Measurements from ENCODE around the gene PDXK. TPM values are rescaled to one million over a fixed set of nuclear protein-coding genes. Genes with fewer than 3 reads are reported as not detected.

PDXK gene
- total RNA-seq, 2 donors from 2014 or later, result 90.9 to 105 TPM

- H3K36me3 Mint-ChIP-seq (ENCODE audit: low read depth), result peaks cover 77% of the 10 kb centered on the region
- H3K4me1 ChIP-seq (ENCODE audit: control insufficient read depth, insufficient read depth, low read length), result no peaks in the 10 kb centered on the region
- H3K4me1 Mint-ChIP-seq, result no peaks in the 10 kb centered on the region
- no peak overlapping the region for H3K9ac ChIP-seq (ENCODE audit: extremely low read depth, low read length, poor library complexity, severe bottlenecking)
- no peaks in the 10 kb centered on the region for H3K9me3 Mint-ChIP-seq
- H3K27ac ChIP-seq (ENCODE audit: low read depth, low read length), result no peak overlapping the region
- H3K4me3 Mint-ChIP-seq, result no peak overlapping the region
- H3K27me3 ChIP-seq (ENCODE audit: control insufficient read depth, insufficient read depth, low read length, poor library complexity, severe bottlenecking), result no peaks in the 10 kb centered on the region
- H3K4me3 ChIP-seq (ENCODE audit: low read length), result no peak overlapping the region
- peaks cover 92% of the 10 kb centered on the region for H3K36me3 ChIP-seq (ENCODE audit: control insufficient read depth, insufficient read depth, low read length)
- H3K9me3 ChIP-seq (ENCODE audit: control insufficient read depth, low read length), result no peaks in the 10 kb centered on the region
- no peak for DNase-seq
- H3K27ac Mint-ChIP-seq, result no peak overlapping the region
- WGBS, 2 experiments (ENCODE audit: insufficient coverage in 1 of 2, insufficient read length in 1 of 2), result 95% methylated on average over 23 to 30 of the region's 30 CpGs
- no peak for TF ChIP-seq CTCF (conservative IDR thresholded peaks at IDR 0.05)
- no peaks in the 10 kb centered on the region for H3K27me3 Mint-ChIP-seq (ENCODE audit: insufficient read depth)
Measured at GRCh38 chr21:43797925-43798715, 79.2 kb downstream of the PDXK start.

DNA sequence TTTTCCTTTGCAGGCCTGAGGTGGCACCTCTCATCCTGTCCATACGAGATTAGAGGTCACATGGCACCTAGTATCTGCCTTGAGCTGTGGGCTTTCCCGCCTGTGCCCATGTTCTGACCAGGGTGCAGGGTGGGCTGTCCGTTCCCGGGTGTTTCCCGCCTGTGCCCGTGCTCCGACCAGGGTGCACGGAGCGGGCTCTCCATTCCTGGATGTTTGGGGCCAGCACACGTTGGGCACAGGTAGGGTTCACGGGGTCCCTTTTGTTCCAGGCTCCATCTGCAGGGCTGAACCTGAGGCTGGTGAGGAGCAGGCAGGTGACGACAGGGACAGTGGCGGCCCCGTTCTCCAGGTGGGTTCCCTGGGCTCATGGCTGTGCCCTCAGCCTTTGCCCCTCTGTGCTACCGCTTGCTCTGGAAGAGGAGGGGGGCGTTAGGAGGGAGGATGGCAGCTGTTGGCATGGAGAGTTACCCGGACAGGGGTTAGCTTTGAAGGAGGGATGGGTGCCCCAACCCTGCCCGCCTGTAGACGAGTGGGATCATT, 80.4 kb downstream of the PDXK start:
- no peak overlapping the region for H3K4me3 ChIP-seq (ENCODE audit: low read length)
- H3K4me1 ChIP-seq (ENCODE audit: control insufficient read depth, insufficient read depth, low read length), result no peaks in the 10 kb centered on the region
- Mint-ChIP-seq H3K27me3 (ENCODE audit: insufficient read depth) (no peaks in the 10 kb centered on the region), H3K4me3 (no peak overlapping the region), H3K9me3 (no peaks in the 10 kb centered on the region), H3K4me1 (no peaks in the 10 kb centered on the region), H3K27ac (no peak overlapping the region), H3K36me3 (ENCODE audit: low read depth) (peaks cover 75% of the 10 kb centered on the region)
- DNase-seq, result no peak
- no peak overlapping the region for H3K9ac ChIP-seq (ENCODE audit: extremely low read depth, low read length, poor library complexity, severe bottlenecking)
- no peaks in the 10 kb centered on the region for H3K27me3 ChIP-seq (ENCODE audit: control insufficient read depth, insufficient read depth, low read length, poor library complexity, severe bottlenecking)
- TF ChIP-seq CTCF (conservative IDR thresholded peaks at IDR 0.05), result no peak
- H3K27ac ChIP-seq (ENCODE audit: low read depth, low read length), result no peak overlapping the region
- no peaks in the 10 kb centered on the region for H3K9me3 ChIP-seq (ENCODE audit: control insufficient read depth, low read length)
- WGBS, 2 experiments (ENCODE audit: insufficient coverage in 1 of 2, insufficient read length in 1 of 2), result 92 to 97% methylated on average over 16 to 19 of the region's 19 CpGs
- H3K36me3 ChIP-seq (ENCODE audit: control insufficient read depth, insufficient read depth, low read length), result peaks cover 81% of the 10 kb centered on the region

DNA sequence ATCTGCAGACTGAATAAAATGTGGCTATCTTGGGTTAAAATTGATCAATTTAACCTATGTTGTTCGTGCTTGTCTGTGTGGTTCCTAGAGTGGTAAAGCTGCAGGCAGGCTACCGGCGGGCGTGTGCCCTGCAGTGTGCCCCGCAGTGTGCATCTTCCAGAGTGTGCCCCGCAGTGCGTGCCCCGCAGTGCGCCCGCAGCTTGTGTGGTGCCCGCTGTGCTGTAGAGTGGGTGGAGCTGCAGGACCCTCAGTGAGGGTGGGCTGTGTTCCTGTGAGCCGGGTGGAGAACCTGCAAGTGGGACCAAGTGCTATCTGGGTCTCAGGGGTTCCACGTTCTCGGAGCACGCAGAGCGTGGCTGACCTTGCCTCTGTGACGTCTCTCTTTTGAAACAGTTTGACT, 81.2 kb downstream of the PDXK start:
- no peak overlapping the region for H3K9ac ChIP-seq (ENCODE audit: extremely low read depth, low read length, poor library complexity, severe bottlenecking)
- Mint-ChIP-seq H3K36me3 (ENCODE audit: low read depth) (peaks cover 70% of the 10 kb centered on the region), H3K27ac (no peak overlapping the region), H3K27me3 (ENCODE audit: insufficient read depth) (no peaks in the 10 kb centered on the region), H3K4me3 (no peak overlapping the region), H3K4me1 (no peaks in the 10 kb centered on the region), H3K9me3 (no peaks in the 10 kb centered on the region)
- peaks cover 74% of the 10 kb centered on the region for H3K36me3 ChIP-seq (ENCODE audit: control insufficient read depth, insufficient read depth, low read length)
- WGBS, 2 experiments (ENCODE audit: insufficient coverage in 1 of 2, insufficient read length in 1 of 2), result 96 to 97% methylated on average over 10 to 16 of the region's 17 CpGs
- TF ChIP-seq CTCF (conservative IDR thresholded peaks at IDR 0.05), result no peak
- H3K9me3 ChIP-seq (ENCODE audit: control insufficient read depth, low read length), result no peaks in the 10 kb centered on the region
- no peak overlapping the region for H3K4me3 ChIP-seq (ENCODE audit: low read length)
- H3K27me3 ChIP-seq (ENCODE audit: control insufficient read depth, insufficient read depth, low read length, poor library complexity, severe bottlenecking), result no peaks in the 10 kb centered on the region
- DNase-seq, result no peak
- H3K27ac ChIP-seq (ENCODE audit: low read depth, low read length), result no peak overlapping the region
- H3K4me1 ChIP-seq (ENCODE audit: control insufficient read depth, insufficient read depth, low read length), result no peaks in the 10 kb centered on the region

All from endodermal cell (in vitro differentiated cells).